Glomerular visceral epithelial cell (primary cell): Measurements from ENCODE around the gene BRD4.
A peak's percentile ranks its signal among the peaks of the same experiment; 100 is the strongest.

Experiments
- DNase-seq: peaks from one replicate; pipeline ENCODE4 v3.0.0-alpha.2; 2016; ENCODE audit errors: extremely low spot score

BRD4 gene

DNA sequence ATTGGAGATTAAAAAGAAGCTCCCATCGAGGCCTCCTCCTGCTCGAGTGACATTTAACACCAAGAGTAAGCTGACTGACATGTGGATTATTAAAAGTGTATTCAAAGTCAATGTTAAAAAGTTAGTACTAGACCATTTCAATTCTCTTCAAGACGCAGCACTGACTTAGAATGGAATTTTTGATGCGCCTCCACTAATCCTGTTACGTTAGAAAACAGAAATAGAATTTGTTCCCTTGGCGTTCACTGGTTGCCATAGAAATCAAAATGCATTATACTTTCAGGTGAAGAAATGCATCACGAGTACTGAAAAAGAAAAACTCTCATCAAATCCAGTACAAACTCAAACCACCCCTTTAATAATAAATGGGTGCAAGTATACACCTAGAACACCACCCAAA is 42.2 kb downstream of the BRD4 start:
- DNase-seq = no peak

- DNase-seq = no peak
Measured at GRCh38 chr19:15289673-15290072, 42.7 kb downstream of the BRD4 start.

GRCh38 chr19:15288146-15288963 is 44.0 kb downstream of the BRD4 start:
- DNase-seq = no peak

DNA sequence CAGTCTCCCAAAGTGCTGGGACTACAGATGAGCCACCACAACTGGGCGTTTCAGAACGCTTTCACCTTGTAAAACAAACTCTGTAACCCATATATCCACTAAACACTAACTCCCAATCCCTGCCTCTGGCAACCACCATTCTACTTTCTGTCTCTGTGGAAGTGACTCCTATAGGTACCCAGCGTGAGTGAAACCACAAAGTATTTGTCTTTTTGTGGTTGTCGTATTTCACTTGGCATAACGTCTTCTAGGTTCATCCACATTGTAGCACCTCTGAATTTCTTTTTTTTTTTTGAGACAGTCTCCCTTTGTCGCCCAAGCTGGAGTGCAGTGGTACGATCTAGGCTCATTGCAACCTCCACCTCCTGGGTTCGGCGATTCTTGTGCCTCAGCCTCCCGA is 44.8 kb downstream of the BRD4 start:
- no peak for DNase-seq

- DNase-seq = no peak
Measured at GRCh38 chr19:15286688-15287365, 45.5 kb downstream of the BRD4 start.

GRCh38 chr19:15285896-15286591 is 46.3 kb downstream of the BRD4 start:
- no peak for DNase-seq

DNA sequence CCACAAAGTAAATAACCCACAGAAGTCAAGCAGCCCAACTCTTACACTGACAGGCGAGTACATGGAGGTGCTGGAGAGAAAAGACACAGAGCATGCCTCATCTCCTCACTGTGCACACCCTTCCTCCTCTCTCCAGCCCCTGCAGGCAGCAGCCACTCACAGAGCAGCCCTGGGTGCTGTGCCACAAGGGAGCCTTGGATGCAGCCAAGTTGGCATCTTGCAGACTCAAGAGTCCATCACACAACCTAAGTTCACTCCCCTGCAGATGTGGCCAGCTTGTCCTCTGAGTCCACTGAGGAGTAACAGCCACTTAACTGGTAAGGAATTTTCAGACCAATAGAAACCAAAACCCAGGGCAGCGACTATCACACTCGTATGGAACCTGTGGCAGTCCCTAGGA is 47.4 kb downstream of the BRD4 start:
- no peak for DNase-seq

DNA sequence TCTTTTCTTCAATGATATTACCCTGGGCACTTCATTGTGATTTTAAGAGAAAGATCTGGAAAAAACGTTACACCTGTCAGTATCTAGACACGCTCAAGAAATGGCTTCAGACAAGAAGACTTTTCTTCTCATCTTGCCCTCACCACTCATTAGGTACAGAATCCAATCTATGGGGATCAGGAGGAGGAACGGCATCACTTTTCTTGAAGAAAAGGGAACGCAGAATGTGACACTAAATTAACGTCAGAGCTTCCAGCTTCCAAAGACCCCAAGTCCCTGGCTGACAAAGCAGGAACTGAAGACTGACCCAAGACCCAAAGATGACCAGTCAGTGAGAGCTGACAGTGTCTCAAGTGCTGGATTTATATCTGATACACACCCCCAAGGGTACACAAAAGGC is 48.2 kb downstream of the BRD4 start:
- DNase-seq = no peak

- no peak for DNase-seq
Measured at GRCh38 chr19:15283141-15283883, 49.0 kb downstream of the BRD4 start.

DNA sequence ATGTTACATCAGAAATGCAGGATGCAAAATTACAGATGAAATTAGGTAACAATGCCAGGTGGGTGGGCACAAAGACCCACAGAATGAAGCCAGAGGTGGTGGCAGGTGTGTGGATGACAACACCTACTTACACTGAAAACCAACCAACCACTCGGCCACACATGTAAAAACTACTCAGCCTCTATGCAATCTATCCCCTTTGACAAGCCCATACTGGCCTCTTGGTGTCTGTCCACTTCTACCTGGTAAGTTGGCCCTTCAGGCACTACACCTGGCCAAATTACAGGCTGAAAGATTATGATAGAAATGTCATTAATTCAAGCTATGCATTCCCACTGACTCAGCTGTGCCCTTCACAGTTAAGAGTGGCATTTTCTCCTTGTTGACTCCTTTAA is 50.0 kb downstream of the BRD4 start:
- DNase-seq = no peak

GRCh38 chr19:15280915-15281683 is 51.2 kb downstream of the BRD4 start:
- DNase-seq = peak; percentile 85

DNA sequence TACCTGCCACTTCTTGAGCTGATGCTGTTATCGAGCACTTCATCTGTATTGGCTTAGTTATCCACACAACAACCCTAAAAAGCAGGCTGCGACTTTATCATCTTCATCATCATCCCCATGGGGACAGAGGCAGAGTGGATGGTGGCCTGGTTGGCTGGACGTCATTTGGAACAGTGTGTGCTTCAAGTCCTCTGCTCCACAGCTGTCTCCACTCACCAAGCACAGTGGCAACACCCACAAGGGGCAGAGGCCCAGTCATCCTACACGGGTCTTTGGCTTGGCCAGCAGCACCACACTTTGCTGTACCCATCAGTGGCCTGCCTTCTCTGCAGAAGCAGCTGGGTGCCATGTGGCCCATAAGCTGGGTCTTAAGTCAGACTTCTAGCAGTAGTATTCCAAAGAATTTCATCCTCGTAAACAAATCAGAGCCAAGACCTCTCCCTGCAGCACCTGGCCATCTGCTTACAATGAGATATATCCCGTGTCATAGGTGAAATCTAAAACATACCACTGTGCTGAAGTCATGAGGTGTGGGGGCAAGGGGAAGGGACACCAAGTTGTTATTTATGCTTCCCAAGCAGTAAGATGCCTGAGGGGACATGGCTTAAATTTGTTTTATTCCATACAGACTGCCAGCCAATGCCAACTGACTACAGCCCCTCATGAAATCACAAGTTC is 52.2 kb downstream of the BRD4 start:
- DNase-seq = no peak

DNA sequence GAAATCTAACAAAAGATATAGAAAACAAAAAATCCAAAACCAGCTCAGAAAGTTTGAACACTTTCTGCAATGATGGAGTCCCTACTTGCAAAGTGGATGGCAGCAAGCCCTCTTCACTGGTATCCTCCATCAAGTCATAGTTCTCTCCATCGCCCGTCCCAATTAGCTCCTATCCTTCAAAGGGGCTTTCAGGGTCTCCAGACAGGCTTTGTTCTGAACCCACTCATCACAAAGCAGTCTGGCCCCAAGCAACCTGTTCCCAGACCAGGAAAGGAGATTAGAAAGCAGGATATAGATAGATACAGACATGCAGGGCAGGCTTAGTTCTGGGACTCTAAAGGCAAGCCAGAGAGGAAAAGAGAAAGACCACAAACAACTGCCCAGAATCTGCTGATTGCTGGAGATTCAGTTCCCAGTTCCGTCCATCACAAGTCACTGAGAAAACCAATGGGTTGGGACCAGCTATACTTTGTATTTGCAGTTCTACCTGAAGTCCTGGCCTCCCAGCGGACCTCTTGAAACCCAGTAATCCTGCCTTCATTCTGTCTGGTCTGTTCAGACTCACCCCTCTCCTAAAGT is 52.9 kb downstream of the BRD4 start:
- no peak for DNase-seq

- no peak for DNase-seq
Measured at GRCh38 chr19:15276620-15277215, 55.6 kb downstream of the BRD4 start.

- no peak for DNase-seq
Measured at GRCh38 chr19:15274477-15274876, 57.9 kb downstream of the BRD4 start.

DNA sequence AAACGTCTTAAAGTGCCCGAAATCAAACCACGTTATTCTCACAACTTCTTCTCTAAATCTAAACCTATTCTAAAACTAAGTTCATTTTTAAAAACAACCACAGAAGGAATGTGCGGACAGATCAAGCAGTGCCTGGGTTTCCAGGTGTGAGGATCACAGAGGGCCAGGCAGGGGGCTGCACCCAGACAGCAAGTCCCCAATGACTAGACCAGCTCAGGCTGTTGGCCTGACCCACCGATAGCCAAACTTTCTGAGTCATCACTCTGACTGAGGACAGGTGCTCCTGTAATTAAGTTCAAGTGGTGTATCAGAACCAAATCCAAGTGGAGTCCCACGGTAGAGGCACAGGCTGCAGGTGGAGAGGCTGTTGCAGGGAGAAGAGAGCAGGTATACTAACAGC is 62.5 kb downstream of the BRD4 start:
- DNase-seq = no peak

GRCh38 chr19:15268928-15269253 is 63.4 kb downstream of the BRD4 start:
- no peak for DNase-seq

- DNase-seq = no peak
Measured at GRCh38 chr19:15268192-15268927, 64.0 kb downstream of the BRD4 start.

DNA sequence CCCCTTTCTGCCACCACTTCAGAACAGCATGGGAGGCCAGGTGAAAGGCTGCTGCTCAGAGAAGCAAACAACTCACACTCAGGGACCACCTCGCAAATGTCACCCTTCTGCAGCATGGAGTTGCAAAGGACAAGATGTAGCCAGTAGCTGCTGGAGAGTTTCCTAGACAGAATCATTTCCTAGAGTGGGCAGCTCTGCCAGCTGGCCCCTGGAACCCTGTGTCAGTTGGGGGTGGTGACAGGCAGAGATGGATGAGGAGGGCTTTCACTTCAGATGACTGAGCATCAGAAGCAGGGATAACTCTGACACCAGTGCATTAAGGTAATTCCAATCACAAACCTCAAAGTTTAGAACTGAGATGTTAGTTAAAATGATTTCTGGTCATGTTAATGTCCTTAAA is 65.7 kb downstream of the BRD4 start:
- no peak for DNase-seq
